Measurements from ENCODE around the gene UNC13D. TPM values are rescaled to one million over a fixed set of nuclear protein-coding genes. Genes with fewer than 3 reads are reported as not detected.
"Not testable (repeated sequence)": the region's sequence is repeated elsewhere in the genome, so short reads cannot be mapped to it uniquely, and the experiment has no call there.

Gene UNC13D
- total RNA-seq, 4 donors from 2014 or later = 5.0 to 9.1 (median 7.6) TPM

DNA sequence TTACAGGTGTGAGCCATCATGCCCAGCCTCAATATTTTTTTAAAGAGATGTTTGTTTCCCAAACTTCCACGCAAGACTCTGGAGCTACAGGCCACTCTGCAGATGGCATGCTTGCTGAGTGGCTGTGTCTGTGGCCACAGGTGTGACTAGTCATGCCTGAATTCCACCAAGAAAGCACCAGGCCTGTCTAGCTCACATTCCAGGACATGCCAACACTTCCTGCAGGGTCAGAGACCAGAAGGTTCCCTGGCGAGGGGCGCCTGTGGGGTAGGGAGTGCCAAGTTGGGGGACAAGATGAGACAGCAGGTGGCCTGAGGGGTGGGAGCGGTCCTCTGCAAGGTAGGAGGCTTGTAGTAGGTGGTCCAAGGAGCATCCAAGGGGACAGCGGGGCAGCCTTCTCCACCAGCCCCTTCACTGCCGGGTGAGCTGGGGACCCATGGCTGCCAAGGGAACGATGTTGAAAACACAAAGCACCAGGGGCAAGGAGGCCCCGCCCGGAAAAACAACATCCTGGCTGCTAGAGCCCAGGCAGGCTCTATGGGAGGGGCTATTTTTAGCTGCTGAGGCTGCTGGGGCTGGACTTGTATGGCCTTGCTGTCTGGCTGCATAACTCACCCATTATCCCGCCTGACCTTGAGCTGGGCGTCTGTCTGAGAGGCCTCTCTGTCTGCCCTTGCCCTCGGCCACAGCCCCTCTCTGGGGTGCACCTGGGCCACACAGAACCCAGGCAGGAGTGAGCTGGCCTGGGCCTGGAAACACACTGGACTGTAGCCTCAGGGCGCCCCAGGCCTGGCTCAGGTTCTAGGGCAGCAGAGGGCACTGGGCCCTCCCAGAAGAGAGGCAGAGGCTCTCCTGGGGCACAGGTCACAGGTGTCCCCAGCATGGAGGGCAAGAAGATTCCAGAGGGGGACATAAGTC, 28.5 kb upstream of the UNC13D start:
- WGBS, 2 donors = 13 to 16% methylated on average over 11 of the region's 13 CpGs
- no peak overlapping the region for H3K4me3 ChIP-seq (ENCODE audit: low read depth, poor library complexity, severe bottlenecking)
- intact Hi-C loops (cut with DNase I; ENCODE audit: low total_unique reads) = no loop called here
- peak; percentile 89 to 96 for DNase-seq (ENCODE audit: low spot score in 2 of 2)
- no peak for TF ChIP-seq POLR2A (IDR thresholded peaks at IDR 0.05)
- TF ChIP-seq, protein P1, sequence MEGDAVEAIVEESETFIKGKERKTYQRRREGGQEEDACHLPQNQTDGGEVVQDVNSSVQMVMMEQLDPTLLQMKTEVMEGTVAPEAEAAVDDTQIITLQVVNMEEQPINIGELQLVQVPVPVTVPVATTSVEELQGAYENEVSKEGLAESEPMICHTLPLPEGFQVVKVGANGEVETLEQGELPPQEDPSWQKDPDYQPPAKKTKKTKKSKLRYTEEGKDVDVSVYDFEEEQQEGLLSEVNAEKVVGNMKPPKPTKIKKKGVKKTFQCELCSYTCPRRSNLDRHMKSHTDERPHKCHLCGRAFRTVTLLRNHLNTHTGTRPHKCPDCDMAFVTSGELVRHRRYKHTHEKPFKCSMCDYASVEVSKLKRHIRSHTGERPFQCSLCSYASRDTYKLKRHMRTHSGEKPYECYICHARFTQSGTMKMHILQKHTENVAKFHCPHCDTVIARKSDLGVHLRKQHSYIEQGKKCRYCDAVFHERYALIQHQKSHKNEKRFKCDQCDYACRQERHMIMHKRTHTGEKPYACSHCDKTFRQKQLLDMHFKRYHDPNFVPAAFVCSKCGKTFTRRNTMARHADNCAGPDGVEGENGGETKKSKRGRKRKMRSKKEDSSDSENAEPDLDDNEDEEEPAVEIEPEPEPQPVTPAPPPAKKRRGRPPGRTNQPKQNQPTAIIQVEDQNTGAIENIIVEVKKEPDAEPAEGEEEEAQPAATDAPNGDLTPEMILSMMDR (IDR thresholded peaks at IDR 0.05) = peak in 1 of 3 donors; percentile 90

DNA sequence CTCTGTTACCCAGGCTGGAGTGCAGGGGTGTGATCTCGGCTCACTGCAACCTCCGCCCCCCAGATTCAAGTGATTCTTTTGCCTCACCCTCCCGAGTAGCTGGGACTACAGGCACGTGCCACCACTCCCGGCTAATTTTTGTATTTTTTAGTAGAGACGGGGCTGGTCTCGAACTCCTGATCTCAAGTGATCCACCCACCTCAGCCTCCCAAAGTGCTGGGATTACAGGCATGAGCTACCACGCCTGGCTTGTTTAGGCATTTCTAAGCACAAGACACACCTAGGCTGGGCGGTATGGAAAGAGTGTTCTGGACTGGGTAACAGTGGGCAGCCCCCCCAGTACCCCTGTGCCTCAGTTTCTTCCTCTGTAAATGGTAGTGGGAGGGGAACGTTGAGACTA, 26.0 kb upstream of the UNC13D start:
- H3K4me3 ChIP-seq (ENCODE audit: low read depth, poor library complexity, severe bottlenecking); DNase-seq (ENCODE audit: low spot score in 2 of 2); intact Hi-C loops (cut with DNase I; ENCODE audit: low total_unique reads): not testable (repeated sequence)
- WGBS, 2 donors = 34 to 38% methylated on average over 10 of the region's 10 CpGs

DNA sequence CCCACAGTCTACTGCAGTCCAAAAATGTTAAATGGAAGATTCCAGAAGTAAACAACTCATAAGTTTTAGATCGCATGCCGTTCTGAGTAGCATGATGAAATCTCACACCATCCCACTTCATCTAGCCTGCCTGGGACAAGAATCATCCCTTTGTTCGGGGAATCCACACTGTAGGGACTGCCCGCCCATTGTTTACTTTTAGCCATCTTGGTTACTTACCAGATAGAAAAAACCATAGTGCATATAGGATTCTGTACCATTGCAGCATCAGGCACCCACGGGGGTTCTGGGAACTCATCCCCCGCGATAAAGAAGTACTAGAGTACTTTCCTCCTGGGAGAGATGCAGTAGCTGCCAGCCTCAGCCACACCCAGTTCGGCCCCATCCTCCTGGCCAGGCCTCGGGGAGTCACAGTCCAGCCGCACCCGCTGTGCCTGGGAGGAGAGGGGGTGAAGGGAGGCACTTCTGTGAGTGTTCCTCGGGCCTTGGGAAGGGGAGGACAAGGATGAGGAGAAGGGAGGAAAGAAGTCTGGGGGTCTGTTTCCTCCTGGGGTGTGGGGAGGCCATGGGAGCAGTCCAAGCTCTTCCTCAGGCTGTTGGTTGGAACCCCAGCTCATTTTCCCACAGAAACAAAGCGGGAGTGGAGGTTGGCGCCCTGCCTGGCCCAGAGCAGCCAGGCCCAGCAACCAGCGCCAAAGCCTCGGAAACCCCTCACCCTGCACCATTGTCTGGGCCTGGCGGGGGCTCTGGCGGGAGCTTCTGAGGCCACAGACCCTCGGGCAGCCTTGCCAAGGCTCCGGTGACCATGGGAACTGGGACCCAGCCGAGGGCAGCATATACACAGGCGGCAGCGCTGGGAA, 25.3 kb upstream of the UNC13D start:
- H3K4me3 ChIP-seq (ENCODE audit: low read depth, poor library complexity, severe bottlenecking) = no peak overlapping the region
- WGBS, 2 donors = 17 to 26% methylated on average over 22 to 23 of the region's 23 CpGs
- no peak for TF ChIP-seq POLR2A (IDR thresholded peaks at IDR 0.05)
- TF ChIP-seq, protein P1 (IDR thresholded peaks at IDR 0.05) = no peak
- peak in 1 of 2 donors; percentile 93 for DNase-seq (ENCODE audit: low spot score in 2 of 2)
- intact Hi-C loops (cut with DNase I; ENCODE audit: low total_unique reads) = no loop called here

DNA sequence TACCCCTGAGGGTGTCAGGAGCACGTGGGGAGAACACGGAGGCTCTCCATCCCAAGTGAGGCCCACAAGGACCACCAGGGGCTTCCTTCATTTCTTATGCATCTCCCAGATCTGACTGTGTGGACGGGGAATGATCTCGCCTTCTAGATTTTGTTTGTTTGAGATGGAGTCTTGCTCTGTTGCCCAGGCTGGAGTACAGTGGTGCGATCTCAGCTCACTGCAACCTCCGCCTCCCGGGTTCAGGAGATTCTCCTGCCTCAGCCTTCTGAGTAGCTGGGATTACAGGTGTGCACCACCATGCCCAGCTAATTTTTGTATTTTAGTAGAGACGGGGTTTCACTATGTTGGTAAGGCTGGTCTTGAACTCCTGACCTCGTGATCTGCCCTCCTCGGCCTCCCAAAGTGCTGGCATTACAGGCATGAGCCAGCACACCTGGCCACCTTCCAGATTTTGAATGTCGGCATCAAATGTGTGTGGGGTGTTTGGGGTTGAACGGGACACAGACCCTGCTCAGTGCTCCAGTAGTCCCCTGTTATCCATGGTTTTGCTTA, 24.6 kb upstream of the UNC13D start:
- H3K4me3 ChIP-seq (ENCODE audit: low read depth, poor library complexity, severe bottlenecking); intact Hi-C loops (cut with DNase I; ENCODE audit: low total_unique reads); DNase-seq (ENCODE audit: low spot score in 2 of 2): not testable (repeated sequence)
- WGBS, 2 donors = 76 to 79% methylated on average over 12 of the region's 12 CpGs

DNA sequence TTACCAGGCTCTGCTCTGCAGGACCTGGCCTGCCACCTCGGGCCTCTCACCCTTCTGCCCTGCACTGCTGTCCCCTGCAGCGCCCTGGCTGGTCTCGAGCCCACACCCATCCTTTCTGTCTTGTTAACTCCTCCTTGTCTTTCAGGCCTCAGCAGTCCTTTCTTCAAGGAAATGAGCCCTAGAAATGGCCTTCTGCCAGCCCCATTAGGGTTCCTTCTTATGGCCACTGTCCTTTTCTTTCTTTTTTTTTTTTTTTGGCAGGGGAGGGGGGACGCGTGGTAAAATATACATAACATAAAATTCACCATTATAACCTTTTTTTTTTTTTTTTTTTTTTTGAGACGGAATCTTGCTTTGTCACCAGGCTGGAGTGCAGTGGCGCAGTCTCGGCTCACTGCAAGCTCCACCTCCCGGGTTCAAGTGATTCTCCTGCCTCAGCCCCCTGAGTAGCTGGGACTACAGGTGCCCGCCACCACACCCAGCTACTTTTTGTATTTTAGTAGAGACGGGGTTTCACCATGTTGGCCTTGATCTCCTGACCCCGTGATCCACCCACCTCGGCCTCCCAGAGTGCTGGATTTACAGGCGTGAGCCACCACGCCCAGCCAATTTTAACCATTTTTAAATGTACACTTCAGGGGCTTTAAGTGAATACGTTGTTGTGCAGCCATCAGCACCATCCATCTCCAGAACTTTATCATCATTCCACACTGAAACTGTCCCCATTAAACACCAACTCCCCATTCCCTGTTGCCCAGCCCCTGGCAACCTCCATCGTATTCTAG, 21.4 kb upstream of the UNC13D start:
- H3K4me3 ChIP-seq (ENCODE audit: low read depth, poor library complexity, severe bottlenecking); DNase-seq (ENCODE audit: low spot score in 2 of 2); intact Hi-C loops (cut with DNase I; ENCODE audit: low total_unique reads): not testable (repeated sequence)
- 74 to 77% methylated on average over 17 of the region's 17 CpGs for WGBS, 2 donors

DNA sequence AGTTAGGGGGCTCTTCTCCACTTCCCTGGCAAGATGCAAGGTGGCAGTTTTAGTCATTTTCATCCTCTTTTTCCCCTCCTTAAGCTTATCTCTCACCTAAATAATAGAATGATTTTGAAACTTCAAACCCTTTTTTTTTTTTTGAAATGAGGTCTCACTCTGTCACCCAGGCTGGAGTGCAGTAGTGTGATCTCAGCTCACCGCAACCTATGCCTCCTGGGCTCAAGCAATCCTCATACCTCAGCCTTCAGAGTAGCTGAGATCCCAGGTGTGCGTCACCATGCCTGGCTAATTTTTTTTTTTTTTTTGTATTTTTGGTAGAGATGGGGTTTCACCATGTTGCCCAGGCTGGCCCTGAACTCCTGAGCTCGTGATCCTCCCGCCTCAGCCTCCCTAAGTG, 20.7 kb upstream of the UNC13D start:
- 59 to 65% methylated on average over 4 of the region's 4 CpGs for WGBS, 2 donors
- DNase-seq (ENCODE audit: low spot score in 2 of 2); intact Hi-C loops (cut with DNase I; ENCODE audit: low total_unique reads); H3K4me3 ChIP-seq (ENCODE audit: low read depth, poor library complexity, severe bottlenecking): not testable (repeated sequence)

DNA sequence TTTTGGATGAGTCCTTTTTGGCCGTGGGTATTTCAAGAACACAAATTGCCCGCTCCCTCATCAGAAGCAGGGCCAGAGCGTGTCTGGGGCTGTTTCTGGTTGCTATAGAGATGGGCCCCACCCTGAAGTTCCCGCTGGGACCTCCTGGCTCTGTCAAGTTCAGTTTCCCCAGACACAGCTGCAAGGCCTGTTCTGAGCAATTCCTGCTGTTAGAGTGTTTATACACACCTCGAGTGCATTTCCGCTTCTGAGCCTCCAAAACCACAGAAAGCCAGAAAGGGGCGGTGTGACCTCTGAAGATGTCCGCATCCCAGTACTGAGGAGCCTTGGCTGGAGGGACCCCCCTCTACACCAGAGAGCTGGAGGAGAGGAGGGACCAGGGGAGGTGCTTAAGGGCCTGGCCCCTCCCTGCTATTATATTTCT, 20.3 kb upstream of the UNC13D start:
- intact Hi-C loops (cut with DNase I; ENCODE audit: low total_unique reads) = no loop called here
- H3K4me3 ChIP-seq (ENCODE audit: low read depth, poor library complexity, severe bottlenecking) = no peak overlapping the region
- peak in 1 of 2 donors; percentile 75 for DNase-seq (ENCODE audit: low spot score in 2 of 2)
- WGBS, 2 donors = 4 to 9% methylated on average over 8 of the region's 8 CpGs
- TF ChIP-seq, protein P1 (IDR thresholded peaks at IDR 0.05) = no peak
- TF ChIP-seq POLR2A (IDR thresholded peaks at IDR 0.05) = no peak
